K562 (cell line): ENCODE measurements around the gene EDDM13. TPM values are rescaled to one million over a fixed set of nuclear protein-coding genes. Genes with fewer than 3 reads are reported as not detected.

Source experiments
- C11orf30 ChIP-seq: fragments of 450-650 bp; IDR thresholded peaks from 2 replicates; pipeline ENCODE4 v1.6.1; 2016; ENCODE audit warnings: low read depth, mild to moderate bottlenecking
- CHD4 ChIP-seq: fragments of 200-600 bp; sonication (generic); IDR thresholded peaks from 3 replicates; pipeline ENCODE4 v1.6.1; 2012; ENCODE audit warnings: low read depth, mild to moderate bottlenecking, mixed read lengths, low read length, inconsistent platforms; ENCODE audit not compliant: insufficient read depth, insufficient replicate concordance, poor library complexity, severe bottlenecking
- CXXC5 ChIP-seq: fragments of 250-450 bp; sonication (Bioruptor Pico); IDR thresholded peaks from 2 replicates; pipeline ENCODE4 v1.8.0; 2022; ENCODE audit warnings: inconsistent platforms, mild to moderate bottlenecking, moderate library complexity
- MCM5 ChIP-seq: fragments of 450-650 bp; IDR thresholded peaks from 2 replicates; pipeline ENCODE4 v1.6.1; 2016; ENCODE audit warnings: low read depth
- NEUROD1 ChIP-seq: fragments of 150-350 bp; IDR thresholded peaks from 2 replicates; pipeline ENCODE4 v1.6.1; 2014; ENCODE audit warnings: borderline replicate concordance, low read length, low read depth; ENCODE audit not compliant: partially characterized antibody
- ZKSCAN8 ChIP-seq: fragments of 200-800 bp; sonication (Bioruptor generic); IDR thresholded peaks from 2 replicates; pipeline ENCODE4 v1.6.1; 2016; ENCODE audit warnings: missing genetic modification characterization, missing compliant biosample characterization
- ZNF24 ChIP-seq: fragments of 450-650 bp; IDR thresholded peaks from 2 replicates; pipeline ENCODE4 v1.6.1; 2016
- polyA plus RNA-seq, 8 experiments: library from polyadenylated mRNA; depleted of rRNA in 4 of 8; stranded (reverse) in 5 of 8; unstranded in 3 of 8; fragments of >200 nt; fragmentation: Nextera tagmentation in 2 of 8; fragmentation: Illumina TruSeq in 1 of 8; extraction: Ambion mirVana in 2 of 8; extraction: Trizol in 1 of 8; gene quantifications; 2 replicates each; pipeline versions ENCODE4 v1.2.1 to v1.2.3, GENCODE V29; 2011 to 2014; ENCODE audit warnings: inconsistent platforms in 1 of 8, missing spikeins in 1 of 8
- total RNA-seq, 7 experiments: library from RNA; depleted of rRNA in 6 of 7; stranded (reverse); fragments of >200 nt in 6 of 7; fragmentation: Illumina TruSeq in 2 of 7; extraction: Trizol in 2 of 7; gene quantifications; 2 replicates each; pipeline versions ENCODE4 v1.2.1 to v1.2.3, GENCODE V29; 2011 to 2021; ENCODE audit warnings: low replicate concordance in 1 of 7
- TF ChIP-seq, protein P1 (sequence below): fragments of 200-600 bp; sonication (generic); IDR thresholded peaks from one replicate; pipeline ENCODE4 v1.6.1; 2012; ENCODE audit warnings: mild to moderate bottlenecking, low read depth, low read length, inconsistent platforms
- TF ChIP-seq, protein P2 (sequence below): fragments of 450-650 bp; IDR thresholded peaks from 2 replicates; pipeline ENCODE4 v1.7.0; 2016; ENCODE audit warnings: borderline replicate concordance
- TF ChIP-seq, protein P3 (sequence below): fragments of 250-450 bp; sonication (Bioruptor Pico); IDR thresholded peaks from 2 replicates; pipeline ENCODE4 v1.9.0; 2021; ENCODE audit warnings: mild to moderate bottlenecking, inconsistent platforms

Gene EDDM13
- total and polyA plus RNA-seq, 9 of the 15 experiments (the other 6 are each of a cell fraction or from before 2014, with no cell fraction given), result 2.0 to 7.7 (median 4.1) TPM

DNA sequence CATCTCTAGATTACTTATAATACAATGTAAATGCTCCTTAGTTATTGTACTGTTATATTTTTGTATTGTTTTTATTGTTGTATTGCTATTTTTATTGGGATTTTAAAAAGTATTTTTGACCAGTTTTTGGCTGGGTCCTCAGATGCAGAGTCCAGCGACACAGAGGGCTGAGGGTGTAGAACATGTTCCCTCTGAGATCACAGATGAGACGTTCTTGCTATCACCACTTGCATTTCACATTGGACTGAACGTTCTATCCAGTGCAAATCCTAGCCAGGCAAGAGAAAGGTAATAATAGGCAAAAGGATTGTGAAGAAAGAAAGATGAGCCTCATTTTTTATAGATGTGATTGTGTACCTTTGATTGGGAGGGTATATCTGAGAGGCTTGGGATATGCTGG lies 27.1 kb downstream of the EDDM13 start (continued):
- TF ChIP-seq, protein P1, sequence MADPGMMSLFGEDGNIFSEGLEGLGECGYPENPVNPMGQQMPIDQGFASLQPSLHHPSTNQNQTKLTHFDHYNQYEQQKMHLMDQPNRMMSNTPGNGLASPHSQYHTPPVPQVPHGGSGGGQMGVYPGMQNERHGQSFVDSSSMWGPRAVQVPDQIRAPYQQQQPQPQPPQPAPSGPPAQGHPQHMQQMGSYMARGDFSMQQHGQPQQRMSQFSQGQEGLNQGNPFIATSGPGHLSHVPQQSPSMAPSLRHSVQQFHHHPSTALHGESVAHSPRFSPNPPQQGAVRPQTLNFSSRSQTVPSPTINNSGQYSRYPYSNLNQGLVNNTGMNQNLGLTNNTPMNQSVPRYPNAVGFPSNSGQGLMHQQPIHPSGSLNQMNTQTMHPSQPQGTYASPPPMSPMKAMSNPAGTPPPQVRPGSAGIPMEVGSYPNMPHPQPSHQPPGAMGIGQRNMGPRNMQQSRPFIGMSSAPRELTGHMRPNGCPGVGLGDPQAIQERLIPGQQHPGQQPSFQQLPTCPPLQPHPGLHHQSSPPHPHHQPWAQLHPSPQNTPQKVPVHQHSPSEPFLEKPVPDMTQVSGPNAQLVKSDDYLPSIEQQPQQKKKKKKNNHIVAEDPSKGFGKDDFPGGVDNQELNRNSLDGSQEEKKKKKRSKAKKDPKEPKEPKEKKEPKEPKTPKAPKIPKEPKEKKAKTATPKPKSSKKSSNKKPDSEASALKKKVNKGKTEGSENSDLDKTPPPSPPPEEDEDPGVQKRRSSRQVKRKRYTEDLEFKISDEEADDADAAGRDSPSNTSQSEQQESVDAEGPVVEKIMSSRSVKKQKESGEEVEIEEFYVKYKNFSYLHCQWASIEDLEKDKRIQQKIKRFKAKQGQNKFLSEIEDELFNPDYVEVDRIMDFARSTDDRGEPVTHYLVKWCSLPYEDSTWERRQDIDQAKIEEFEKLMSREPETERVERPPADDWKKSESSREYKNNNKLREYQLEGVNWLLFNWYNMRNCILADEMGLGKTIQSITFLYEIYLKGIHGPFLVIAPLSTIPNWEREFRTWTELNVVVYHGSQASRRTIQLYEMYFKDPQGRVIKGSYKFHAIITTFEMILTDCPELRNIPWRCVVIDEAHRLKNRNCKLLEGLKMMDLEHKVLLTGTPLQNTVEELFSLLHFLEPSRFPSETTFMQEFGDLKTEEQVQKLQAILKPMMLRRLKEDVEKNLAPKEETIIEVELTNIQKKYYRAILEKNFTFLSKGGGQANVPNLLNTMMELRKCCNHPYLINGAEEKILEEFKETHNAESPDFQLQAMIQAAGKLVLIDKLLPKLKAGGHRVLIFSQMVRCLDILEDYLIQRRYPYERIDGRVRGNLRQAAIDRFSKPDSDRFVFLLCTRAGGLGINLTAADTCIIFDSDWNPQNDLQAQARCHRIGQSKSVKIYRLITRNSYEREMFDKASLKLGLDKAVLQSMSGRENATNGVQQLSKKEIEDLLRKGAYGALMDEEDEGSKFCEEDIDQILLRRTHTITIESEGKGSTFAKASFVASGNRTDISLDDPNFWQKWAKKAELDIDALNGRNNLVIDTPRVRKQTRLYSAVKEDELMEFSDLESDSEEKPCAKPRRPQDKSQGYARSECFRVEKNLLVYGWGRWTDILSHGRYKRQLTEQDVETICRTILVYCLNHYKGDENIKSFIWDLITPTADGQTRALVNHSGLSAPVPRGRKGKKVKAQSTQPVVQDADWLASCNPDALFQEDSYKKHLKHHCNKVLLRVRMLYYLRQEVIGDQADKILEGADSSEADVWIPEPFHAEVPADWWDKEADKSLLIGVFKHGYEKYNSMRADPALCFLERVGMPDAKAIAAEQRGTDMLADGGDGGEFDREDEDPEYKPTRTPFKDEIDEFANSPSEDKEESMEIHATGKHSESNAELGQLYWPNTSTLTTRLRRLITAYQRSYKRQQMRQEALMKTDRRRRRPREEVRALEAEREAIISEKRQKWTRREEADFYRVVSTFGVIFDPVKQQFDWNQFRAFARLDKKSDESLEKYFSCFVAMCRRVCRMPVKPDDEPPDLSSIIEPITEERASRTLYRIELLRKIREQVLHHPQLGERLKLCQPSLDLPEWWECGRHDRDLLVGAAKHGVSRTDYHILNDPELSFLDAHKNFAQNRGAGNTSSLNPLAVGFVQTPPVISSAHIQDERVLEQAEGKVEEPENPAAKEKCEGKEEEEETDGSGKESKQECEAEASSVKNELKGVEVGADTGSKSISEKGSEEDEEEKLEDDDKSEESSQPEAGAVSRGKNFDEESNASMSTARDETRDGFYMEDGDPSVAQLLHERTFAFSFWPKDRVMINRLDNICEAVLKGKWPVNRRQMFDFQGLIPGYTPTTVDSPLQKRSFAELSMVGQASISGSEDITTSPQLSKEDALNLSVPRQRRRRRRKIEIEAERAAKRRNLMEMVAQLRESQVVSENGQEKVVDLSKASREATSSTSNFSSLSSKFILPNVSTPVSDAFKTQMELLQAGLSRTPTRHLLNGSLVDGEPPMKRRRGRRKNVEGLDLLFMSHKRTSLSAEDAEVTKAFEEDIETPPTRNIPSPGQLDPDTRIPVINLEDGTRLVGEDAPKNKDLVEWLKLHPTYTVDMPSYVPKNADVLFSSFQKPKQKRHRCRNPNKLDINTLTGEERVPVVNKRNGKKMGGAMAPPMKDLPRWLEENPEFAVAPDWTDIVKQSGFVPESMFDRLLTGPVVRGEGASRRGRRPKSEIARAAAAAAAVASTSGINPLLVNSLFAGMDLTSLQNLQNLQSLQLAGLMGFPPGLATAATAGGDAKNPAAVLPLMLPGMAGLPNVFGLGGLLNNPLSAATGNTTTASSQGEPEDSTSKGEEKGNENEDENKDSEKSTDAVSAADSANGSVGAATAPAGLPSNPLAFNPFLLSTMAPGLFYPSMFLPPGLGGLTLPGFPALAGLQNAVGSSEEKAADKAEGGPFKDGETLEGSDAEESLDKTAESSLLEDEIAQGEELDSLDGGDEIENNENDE, result no peak
- TF ChIP-seq ZKSCAN8 (no peak), CHD4 (no peak), NEUROD1 (no peak), CXXC5 (no peak), ZNF24 (no peak), MCM5 (no peak), C11orf30 (no peak)
- TF ChIP-seq, protein P2, sequence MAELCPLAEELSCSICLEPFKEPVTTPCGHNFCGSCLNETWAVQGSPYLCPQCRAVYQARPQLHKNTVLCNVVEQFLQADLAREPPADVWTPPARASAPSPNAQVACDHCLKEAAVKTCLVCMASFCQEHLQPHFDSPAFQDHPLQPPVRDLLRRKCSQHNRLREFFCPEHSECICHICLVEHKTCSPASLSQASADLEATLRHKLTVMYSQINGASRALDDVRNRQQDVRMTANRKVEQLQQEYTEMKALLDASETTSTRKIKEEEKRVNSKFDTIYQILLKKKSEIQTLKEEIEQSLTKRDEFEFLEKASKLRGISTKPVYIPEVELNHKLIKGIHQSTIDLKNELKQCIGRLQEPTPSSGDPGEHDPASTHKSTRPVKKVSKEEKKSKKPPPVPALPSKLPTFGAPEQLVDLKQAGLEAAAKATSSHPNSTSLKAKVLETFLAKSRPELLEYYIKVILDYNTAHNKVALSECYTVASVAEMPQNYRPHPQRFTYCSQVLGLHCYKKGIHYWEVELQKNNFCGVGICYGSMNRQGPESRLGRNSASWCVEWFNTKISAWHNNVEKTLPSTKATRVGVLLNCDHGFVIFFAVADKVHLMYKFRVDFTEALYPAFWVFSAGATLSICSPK, result no peak
- TF ChIP-seq, protein P3, sequence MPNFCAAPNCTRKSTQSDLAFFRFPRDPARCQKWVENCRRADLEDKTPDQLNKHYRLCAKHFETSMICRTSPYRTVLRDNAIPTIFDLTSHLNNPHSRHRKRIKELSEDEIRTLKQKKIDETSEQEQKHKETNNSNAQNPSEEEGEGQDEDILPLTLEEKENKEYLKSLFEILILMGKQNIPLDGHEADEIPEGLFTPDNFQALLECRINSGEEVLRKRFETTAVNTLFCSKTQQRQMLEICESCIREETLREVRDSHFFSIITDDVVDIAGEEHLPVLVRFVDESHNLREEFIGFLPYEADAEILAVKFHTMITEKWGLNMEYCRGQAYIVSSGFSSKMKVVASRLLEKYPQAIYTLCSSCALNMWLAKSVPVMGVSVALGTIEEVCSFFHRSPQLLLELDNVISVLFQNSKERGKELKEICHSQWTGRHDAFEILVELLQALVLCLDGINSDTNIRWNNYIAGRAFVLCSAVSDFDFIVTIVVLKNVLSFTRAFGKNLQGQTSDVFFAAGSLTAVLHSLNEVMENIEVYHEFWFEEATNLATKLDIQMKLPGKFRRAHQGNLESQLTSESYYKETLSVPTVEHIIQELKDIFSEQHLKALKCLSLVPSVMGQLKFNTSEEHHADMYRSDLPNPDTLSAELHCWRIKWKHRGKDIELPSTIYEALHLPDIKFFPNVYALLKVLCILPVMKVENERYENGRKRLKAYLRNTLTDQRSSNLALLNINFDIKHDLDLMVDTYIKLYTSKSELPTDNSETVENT, result no peak
